ENCODE results near the gene RARB.

The RARB gene

GRCh38 chr3:25421747-25422146 is 6.3 kb upstream of the RARB start:
- Histone ChIP-seq H3K9me3 (ENCODE audit: control insufficient read depth in 2 of 2, low read length in 2 of 2) (no peaks in the 10 kb centered on the region), H3K27me3 (ENCODE audit: control insufficient read depth in 1 of 2, insufficient read depth in 2 of 2, low read length in 2 of 2) (no peaks in the 10 kb centered on the region), H3K36me3 (ENCODE audit: control insufficient read depth in 2 of 2, insufficient read depth in 2 of 2, low read length in 2 of 2) (no peaks in the 10 kb centered on the region), H3K4me3 (ENCODE audit: low read length in 2 of 2) (no peak overlapping the region), H3K9ac (ENCODE audit: low read length in 2 of 2) (no peak overlapping the region), H3K27ac (ENCODE audit: low read length) (no peak overlapping the region), H3K4me1 (ENCODE audit: control insufficient read depth, insufficient read depth, low read length) (no peaks in the 10 kb centered on the region)

DNA sequence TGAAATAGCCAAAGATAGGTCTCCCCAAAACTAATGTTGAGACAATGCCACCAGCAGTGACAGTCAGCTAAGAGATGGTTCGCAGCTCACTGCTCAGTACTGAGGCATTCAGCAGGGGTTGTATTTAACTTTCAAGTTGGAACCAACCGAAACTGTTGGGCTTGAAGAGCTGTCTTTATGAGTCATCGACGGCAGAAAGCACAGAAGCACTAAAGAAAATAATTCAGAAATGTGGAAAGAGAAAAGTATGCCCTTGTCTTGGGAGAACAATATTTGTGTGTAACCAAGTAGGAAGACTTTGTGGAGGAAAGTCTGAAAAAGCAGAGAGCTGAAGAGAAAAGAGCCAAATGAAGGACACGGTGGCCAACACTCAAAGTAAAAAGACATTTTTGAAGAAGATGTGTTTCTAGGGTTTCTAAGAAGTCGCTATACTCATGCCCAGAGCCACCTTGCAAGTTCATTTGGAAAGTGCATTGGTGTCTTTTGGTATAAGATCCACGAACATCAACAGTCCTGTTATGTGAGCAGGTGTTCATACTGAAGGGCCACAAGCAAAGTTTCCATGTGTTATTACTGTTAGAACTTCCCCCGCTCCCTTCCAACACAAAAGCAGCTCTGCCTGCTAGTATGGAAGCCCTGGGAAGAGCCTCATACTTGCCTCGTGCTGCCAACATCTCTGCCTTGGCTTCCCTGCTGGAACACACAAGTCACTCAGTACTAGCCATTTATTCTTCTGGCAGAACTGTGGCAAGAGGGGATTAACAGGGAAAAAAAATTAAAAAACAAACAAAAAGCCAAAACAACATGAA is 4.1 kb upstream of the RARB start:
- Histone ChIP-seq H3K9ac (ENCODE audit: low read length in 2 of 2) (no peak overlapping the region), H3K27ac (ENCODE audit: low read length) (no peak overlapping the region), H3K9me3 (ENCODE audit: control insufficient read depth in 2 of 2, low read length in 2 of 2) (no peaks in the 10 kb centered on the region), H3K4me3 (ENCODE audit: low read length in 2 of 2) (peak overlapping the region in 1 of 2 donors; percentile 40), H3K4me1 (ENCODE audit: control insufficient read depth, insufficient read depth, low read length) (peaks cover 9% of the 10 kb centered on the region), H3K27me3 (ENCODE audit: control insufficient read depth in 1 of 2, insufficient read depth in 2 of 2, low read length in 2 of 2) (peaks cover 0 to 2% of the 10 kb centered on the region in 2 donors), H3K36me3 (ENCODE audit: control insufficient read depth in 2 of 2, insufficient read depth in 2 of 2, low read length in 2 of 2) (no peaks in the 10 kb centered on the region)

DNA sequence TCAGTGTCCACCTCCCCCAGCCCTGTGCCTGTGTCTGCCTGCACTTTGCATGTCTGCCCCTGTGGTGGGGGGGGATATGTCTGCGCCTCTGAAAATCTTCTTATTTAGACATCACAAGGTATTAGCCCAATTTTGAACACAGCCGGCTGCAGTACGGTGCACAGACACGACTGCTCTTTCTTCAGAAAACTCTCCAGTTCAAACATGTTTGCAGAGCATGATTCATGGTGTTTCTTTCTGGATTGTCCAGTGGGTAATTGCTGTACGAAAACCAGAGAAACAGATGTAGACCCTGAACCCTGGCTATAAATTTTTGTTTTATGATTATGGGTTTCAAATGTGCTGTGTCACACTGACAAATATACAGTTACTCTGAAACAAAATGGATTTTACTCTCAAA is 3.4 kb upstream of the RARB start:
- no peaks in the 10 kb centered on the region for H3K9me3 ChIP-seq (ENCODE audit: control insufficient read depth in 2 of 2, low read length in 2 of 2)
- H3K4me3 ChIP-seq (ENCODE audit: low read length in 2 of 2) = peak overlapping the region in 1 of 2 donors; percentile 40
- peaks cover 0 to 2% of the 10 kb centered on the region in 2 donors for H3K27me3 ChIP-seq (ENCODE audit: control insufficient read depth in 1 of 2, insufficient read depth in 2 of 2, low read length in 2 of 2)
- no peak overlapping the region for H3K9ac ChIP-seq (ENCODE audit: low read length in 2 of 2)
- no peaks in the 10 kb centered on the region for H3K36me3 ChIP-seq (ENCODE audit: control insufficient read depth in 2 of 2, insufficient read depth in 2 of 2, low read length in 2 of 2)
- peaks cover 9% of the 10 kb centered on the region for H3K4me1 ChIP-seq (ENCODE audit: control insufficient read depth, insufficient read depth, low read length)
- H3K27ac ChIP-seq (ENCODE audit: low read length) = no peak overlapping the region

- Histone ChIP-seq H3K9ac (ENCODE audit: low read length in 2 of 2) (no peak overlapping the region), H3K27ac (ENCODE audit: low read length) (no peak overlapping the region), H3K4me1 (ENCODE audit: control insufficient read depth, insufficient read depth, low read length) (peaks cover 9% of the 10 kb centered on the region)
Observed at GRCh38 chr3:25426408-25426807, 1.7 kb upstream of the RARB start.

GRCh38 chr3:25427155-25427554 is 908 bp upstream of the RARB start:
- Histone ChIP-seq H3K36me3 (ENCODE audit: control insufficient read depth in 2 of 2, insufficient read depth in 2 of 2, low read length in 2 of 2) (no peaks in the 10 kb centered on the region), H3K4me1 (ENCODE audit: control insufficient read depth, insufficient read depth, low read length) (peaks cover 9% of the 10 kb centered on the region), H3K9ac (ENCODE audit: low read length in 2 of 2) (peak overlapping the region; percentile 65 to 88), H3K27ac (ENCODE audit: low read length) (peak overlapping the region; percentile 90), H3K4me3 (ENCODE audit: low read length in 2 of 2) (peak overlapping the region; percentile 79 to 92), H3K9me3 (ENCODE audit: control insufficient read depth in 2 of 2, low read length in 2 of 2) (no peaks in the 10 kb centered on the region), H3K27me3 (ENCODE audit: control insufficient read depth in 1 of 2, insufficient read depth in 2 of 2, low read length in 2 of 2) (peaks cover 0 to 2% of the 10 kb centered on the region in 2 donors)

More at GRCh38 chr3:25426408-25426807, 1.7 kb upstream of the RARB start:
- H3K4me3 ChIP-seq (ENCODE audit: low read length in 2 of 2) = no peak overlapping the region
- no peaks in the 10 kb centered on the region for H3K9me3 ChIP-seq (ENCODE audit: control insufficient read depth in 2 of 2, low read length in 2 of 2)
- H3K36me3 ChIP-seq (ENCODE audit: control insufficient read depth in 2 of 2, insufficient read depth in 2 of 2, low read length in 2 of 2) = no peaks in the 10 kb centered on the region
- peaks cover 0 to 2% of the 10 kb centered on the region in 2 donors for H3K27me3 ChIP-seq (ENCODE audit: control insufficient read depth in 1 of 2, insufficient read depth in 2 of 2, low read length in 2 of 2)

DNA sequence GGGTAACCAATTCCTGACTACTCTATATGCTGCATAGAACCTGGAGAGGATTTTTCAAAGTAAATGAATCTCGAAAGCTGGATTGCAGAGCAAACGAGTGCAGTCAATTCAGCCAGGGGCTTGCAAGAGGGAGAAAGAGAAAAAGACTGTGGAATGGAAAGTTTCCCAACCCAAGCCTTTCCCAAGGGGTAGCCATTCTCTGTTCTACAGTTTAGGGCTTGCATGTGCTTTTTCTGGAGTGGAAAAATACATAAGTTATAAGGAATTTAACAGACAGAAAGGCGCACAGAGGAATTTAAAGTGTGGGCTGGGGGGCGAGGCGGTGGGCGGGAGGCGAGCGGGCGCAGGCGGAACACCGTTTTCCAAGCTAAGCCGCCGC is 511 bp upstream of the RARB start:
- Histone ChIP-seq H3K27me3 (ENCODE audit: control insufficient read depth in 1 of 2, insufficient read depth in 2 of 2, low read length in 2 of 2) (peaks cover 0 to 2% of the 10 kb centered on the region in 2 donors), H3K4me3 (ENCODE audit: low read length in 2 of 2) (peak overlapping the region; percentile 79 to 92), H3K36me3 (ENCODE audit: control insufficient read depth in 2 of 2, insufficient read depth in 2 of 2, low read length in 2 of 2) (no peaks in the 10 kb centered on the region), H3K4me1 (ENCODE audit: control insufficient read depth, insufficient read depth, low read length) (peaks cover 9% of the 10 kb centered on the region), H3K27ac (ENCODE audit: low read length) (peak overlapping the region; percentile 90), H3K9me3 (ENCODE audit: control insufficient read depth in 2 of 2, low read length in 2 of 2) (no peaks in the 10 kb centered on the region), H3K9ac (ENCODE audit: low read length in 2 of 2) (peak overlapping the region; percentile 65 to 88)

GRCh38 chr3:25428789-25429335 is 799 bp downstream of the RARB start:
- H3K9me3 ChIP-seq (ENCODE audit: control insufficient read depth in 2 of 2, low read length in 2 of 2) = no peaks in the 10 kb centered on the region
- H3K36me3 ChIP-seq (ENCODE audit: control insufficient read depth in 2 of 2, insufficient read depth in 2 of 2, low read length in 2 of 2) = no peaks in the 10 kb centered on the region
- H3K4me3 ChIP-seq (ENCODE audit: low read length in 2 of 2) = peak overlapping the region; percentile 79 to 92
- peaks cover 0 to 2% of the 10 kb centered on the region in 2 donors for H3K27me3 ChIP-seq (ENCODE audit: control insufficient read depth in 1 of 2, insufficient read depth in 2 of 2, low read length in 2 of 2)
- H3K27ac ChIP-seq (ENCODE audit: low read length) = peak overlapping the region; percentile 90
- peaks cover 9% of the 10 kb centered on the region for H3K4me1 ChIP-seq (ENCODE audit: control insufficient read depth, insufficient read depth, low read length)
- H3K9ac ChIP-seq (ENCODE audit: low read length in 2 of 2) = peak overlapping the region; percentile 65 to 88

GRCh38 chr3:25429361-25430286 is 1.6 kb downstream of the RARB start:
- peak overlapping the region; percentile 79 to 92 for H3K4me3 ChIP-seq (ENCODE audit: low read length in 2 of 2)
- H3K4me1 ChIP-seq (ENCODE audit: control insufficient read depth, insufficient read depth, low read length) = peaks cover 9% of the 10 kb centered on the region
- H3K9ac ChIP-seq (ENCODE audit: low read length in 2 of 2) = no peak overlapping the region
- no peak overlapping the region for H3K27ac ChIP-seq (ENCODE audit: low read length)
- H3K9me3 ChIP-seq (ENCODE audit: control insufficient read depth in 2 of 2, low read length in 2 of 2) = no peaks in the 10 kb centered on the region
- H3K36me3 ChIP-seq (ENCODE audit: control insufficient read depth in 2 of 2, insufficient read depth in 2 of 2, low read length in 2 of 2) = no peaks in the 10 kb centered on the region
- H3K27me3 ChIP-seq (ENCODE audit: control insufficient read depth in 1 of 2, insufficient read depth in 2 of 2, low read length in 2 of 2) = peaks cover 0 to 2% of the 10 kb centered on the region in 2 donors

DNA sequence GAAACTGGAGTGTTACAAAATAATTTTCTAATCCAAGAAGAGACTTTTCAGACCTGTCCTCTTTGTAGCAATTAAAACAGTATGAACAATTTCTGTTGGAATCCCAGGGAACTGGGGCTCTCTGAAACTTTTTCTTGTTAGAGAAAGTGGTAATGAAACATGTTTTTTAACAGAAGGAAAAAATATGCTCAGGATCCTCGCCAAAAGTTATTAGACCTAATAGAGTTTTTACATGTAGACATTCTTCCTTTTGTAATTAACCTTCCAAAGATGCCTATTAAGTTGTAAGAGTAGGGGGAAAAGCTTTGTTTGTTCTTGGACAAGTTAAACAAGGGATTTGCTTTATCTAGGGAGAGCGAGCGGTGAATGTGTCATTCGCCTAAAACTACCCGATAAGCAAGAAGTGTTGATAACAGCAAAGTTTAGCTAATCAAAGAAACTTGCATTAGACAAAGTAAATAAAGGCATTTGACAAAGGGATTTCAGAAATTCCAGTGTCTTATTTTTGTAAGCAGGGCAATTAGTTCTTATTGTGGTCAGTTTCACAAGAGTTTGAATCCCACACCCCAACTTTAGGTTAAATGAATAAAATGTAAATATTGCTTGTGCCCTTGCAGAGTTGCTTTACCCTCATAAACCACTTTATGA is 2.3 kb downstream of the RARB start:
- Histone ChIP-seq H3K27ac (ENCODE audit: low read length) (no peak overlapping the region), H3K9me3 (ENCODE audit: control insufficient read depth in 2 of 2, low read length in 2 of 2) (no peaks in the 10 kb centered on the region), H3K4me1 (ENCODE audit: control insufficient read depth, insufficient read depth, low read length) (peaks cover 9% of the 10 kb centered on the region), H3K4me3 (ENCODE audit: low read length in 2 of 2) (peak overlapping the region in 1 of 2 donors; percentile 92), H3K36me3 (ENCODE audit: control insufficient read depth in 2 of 2, insufficient read depth in 2 of 2, low read length in 2 of 2) (no peaks in the 10 kb centered on the region), H3K27me3 (ENCODE audit: control insufficient read depth in 1 of 2, insufficient read depth in 2 of 2, low read length in 2 of 2) (peaks cover 0 to 2% of the 10 kb centered on the region in 2 donors), H3K9ac (ENCODE audit: low read length in 2 of 2) (no peak overlapping the region)

Data from stomach smooth muscle (tissue), 2 donors.